Measurements from ENCODE around the gene GRIK3.

- TF ChIP-seq RAD21 (IDR thresholded peaks at IDR 0.05 in 1 of 2, conservative IDR thresholded peaks at IDR 0.05 in 1 of 2; ENCODE audit: low read depth in 2 of 2, low read length in 2 of 2), result no peak
- TF ChIP-seq RFX5 (IDR thresholded peaks at IDR 0.05; ENCODE audit: borderline replicate concordance, low read depth, low read length), result no peak
- TF ChIP-seq, protein P1, sequence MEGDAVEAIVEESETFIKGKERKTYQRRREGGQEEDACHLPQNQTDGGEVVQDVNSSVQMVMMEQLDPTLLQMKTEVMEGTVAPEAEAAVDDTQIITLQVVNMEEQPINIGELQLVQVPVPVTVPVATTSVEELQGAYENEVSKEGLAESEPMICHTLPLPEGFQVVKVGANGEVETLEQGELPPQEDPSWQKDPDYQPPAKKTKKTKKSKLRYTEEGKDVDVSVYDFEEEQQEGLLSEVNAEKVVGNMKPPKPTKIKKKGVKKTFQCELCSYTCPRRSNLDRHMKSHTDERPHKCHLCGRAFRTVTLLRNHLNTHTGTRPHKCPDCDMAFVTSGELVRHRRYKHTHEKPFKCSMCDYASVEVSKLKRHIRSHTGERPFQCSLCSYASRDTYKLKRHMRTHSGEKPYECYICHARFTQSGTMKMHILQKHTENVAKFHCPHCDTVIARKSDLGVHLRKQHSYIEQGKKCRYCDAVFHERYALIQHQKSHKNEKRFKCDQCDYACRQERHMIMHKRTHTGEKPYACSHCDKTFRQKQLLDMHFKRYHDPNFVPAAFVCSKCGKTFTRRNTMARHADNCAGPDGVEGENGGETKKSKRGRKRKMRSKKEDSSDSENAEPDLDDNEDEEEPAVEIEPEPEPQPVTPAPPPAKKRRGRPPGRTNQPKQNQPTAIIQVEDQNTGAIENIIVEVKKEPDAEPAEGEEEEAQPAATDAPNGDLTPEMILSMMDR (IDR thresholded peaks at IDR 0.05; ENCODE audit: control extremely low read depth in 1 of 3, insufficient read depth in 1 of 3, low read depth in 1 of 3, low read length in 3 of 3), result no peak
- TF ChIP-seq EZH2 (IDR thresholded peaks at IDR 0.05; ENCODE audit: low read depth, low read length, severe bottlenecking), result no peak
- no peak for TF ChIP-seq CREB1 (IDR thresholded peaks at IDR 0.05)
- no peak for TF ChIP-seq POLR2AphosphoS5 (IDR thresholded peaks at IDR 0.05; ENCODE audit: low read depth, low read length)
- TF ChIP-seq SIN3A (conservative IDR thresholded peaks at IDR 0.05 in 1 of 2, IDR thresholded peaks at IDR 0.05 in 1 of 2; ENCODE audit: low read depth in 1 of 2, low read length in 2 of 2), result no peak
- no peak for TF ChIP-seq CHD2 (IDR thresholded peaks at IDR 0.05; ENCODE audit: low read length)
- no peak for TF ChIP-seq JUND (IDR thresholded peaks at IDR 0.05; ENCODE audit: low read length)
- no peak for TF ChIP-seq SIX5 (IDR thresholded peaks at IDR 0.05; ENCODE audit: low read depth, low read length)
Observed at GRCh38 chr1:36890776-36891175, 143.5 kb downstream of the GRIK3 start.
